Tibial artery (tissue), 4 donors: Measurements from ENCODE around the gene ETV6.

Experiments
- DNase-seq, 2 donors: peaks; one replicate each; pipeline ENCODE4 v3.0.0-alpha.2; 2019
- H3K27ac ChIP-seq, 2 donors: fragments of 200-600 bp; sonication (generic) in 1 of 2; 1 replicate in 1 of 2; 2 replicates in 1 of 2; pipeline ENCODE4 v1.5.1; 2018 to 2019; ENCODE audit warnings: mild to moderate bottlenecking in 1 of 2
- H3K27me3 ChIP-seq, 2 donors: fragments of 200-600 bp; sonication (generic) in 1 of 2; one replicate each; pipeline versions ENCODE4 v1.5.1 to v1.6.0; 2016 to 2019
- H3K36me3 ChIP-seq, 3 donors: fragments of 200-600 bp; sonication (generic) in 2 of 3; one replicate each; pipeline ENCODE4 v1.5.1; 2016 to 2019; ENCODE audit warnings: mild to moderate bottlenecking in 2 of 3
- H3K4me1 ChIP-seq, 4 donors: fragments of 200-600 bp; sonication (generic) in 2 of 4; 1 replicate in 3 of 4; 2 replicates in 1 of 4; pipeline ENCODE4 v1.5.1; 2016 to 2019
- H3K4me3 ChIP-seq, 2 donors: fragments of 200-600 bp; sonication (generic) in 1 of 2; 1 replicate in 1 of 2; 2 replicates in 1 of 2; pipeline ENCODE4 v1.5.1; 2018 to 2019; ENCODE audit warnings: mild to moderate bottlenecking in 2 of 2
- H3K9me3 ChIP-seq, 3 donors: fragments of 200-600 bp; sonication (generic) in 1 of 3; one replicate each; pipeline ENCODE4 v1.5.1; 2016 to 2019
- CTCF ChIP-seq, 2 experiments: fragments of 200-600 bp in 1 of 2; fragments of 450-650 bp in 1 of 2; IDR thresholded peaks; one replicate each; pipeline ENCODE4 v1.5.1; 2017 to 2019; ENCODE audit warnings: antibody characterized with exemption in 2 of 2, mild to moderate bottlenecking in 1 of 2, moderate library complexity in 1 of 2
- intact Hi-C: fragments of 100-400 bp; cut with DNase I; formaldehyde crosslinking; loops from one replicate; pipeline ENCODE4 v1.15.0; 2023; ENCODE audit warnings: low total_unique reads

The ETV6 gene

GRCh38 chr12:11823043-11823442 is 173.6 kb downstream of the ETV6 start:
- TF ChIP-seq CTCF (IDR thresholded peaks at IDR 0.05): no peak
- intact Hi-C loops: no loop called here
- H3K4me3 ChIP-seq: no peak overlapping the region
- no peak for DNase-seq
- no peaks in the 10 kb centered on the region for H3K27me3 ChIP-seq
- H3K27ac ChIP-seq: peak overlapping the region in 1 of 2 donors; percentile 28
- H3K9me3 ChIP-seq: no peaks in the 10 kb centered on the region
- peaks cover 4 to 65% (median 44%) of the 10 kb centered on the region in 4 donors for H3K4me1 ChIP-seq
- H3K36me3 ChIP-seq: no peaks in the 10 kb centered on the region

- H3K4me1 ChIP-seq: peaks cover 4 to 70% (median 46%) of the 10 kb centered on the region in 4 donors
- intact Hi-C loops: no loop called here
- H3K27ac ChIP-seq: peak overlapping the region in 1 of 2 donors; percentile 32
- DNase-seq: no peak
- no peaks in the 10 kb centered on the region for H3K9me3 ChIP-seq
- no peak overlapping the region for H3K4me3 ChIP-seq
- H3K27me3 ChIP-seq: no peaks in the 10 kb centered on the region
- no peaks in the 10 kb centered on the region for H3K36me3 ChIP-seq
- TF ChIP-seq CTCF (IDR thresholded peaks at IDR 0.05): no peak
Observed at GRCh38 chr12:11823593-11823992, 174.1 kb downstream of the ETV6 start.

GRCh38 chr12:11824069-11824468 is 174.6 kb downstream of the ETV6 start:
- H3K4me1 ChIP-seq: peaks cover 4 to 75% (median 49%) of the 10 kb centered on the region in 4 donors
- no peak for TF ChIP-seq CTCF (IDR thresholded peaks at IDR 0.05)
- no peaks in the 10 kb centered on the region for H3K9me3 ChIP-seq
- no peaks in the 10 kb centered on the region for H3K27me3 ChIP-seq
- H3K36me3 ChIP-seq: no peaks in the 10 kb centered on the region
- DNase-seq: no peak
- intact Hi-C loops: no loop called here
- no peak overlapping the region for H3K4me3 ChIP-seq
- peak overlapping the region in 1 of 2 donors; percentile 32 for H3K27ac ChIP-seq

- intact Hi-C loops: no loop called here
- peaks cover 4 to 82% (median 55%) of the 10 kb centered on the region in 4 donors for H3K4me1 ChIP-seq
- DNase-seq: no peak
- no peaks in the 10 kb centered on the region for H3K9me3 ChIP-seq
- peak overlapping the region in 1 of 2 donors; percentile 67 for H3K27ac ChIP-seq
- no peaks in the 10 kb centered on the region for H3K27me3 ChIP-seq
- H3K36me3 ChIP-seq: no peaks in the 10 kb centered on the region
- TF ChIP-seq CTCF (IDR thresholded peaks at IDR 0.05): no peak
- no peak overlapping the region for H3K4me3 ChIP-seq
Observed at GRCh38 chr12:11824736-11825135, 175.3 kb downstream of the ETV6 start.

GRCh38 chr12:11825278-11825677 is 175.8 kb downstream of the ETV6 start:
- H3K27me3 ChIP-seq: no peaks in the 10 kb centered on the region
- TF ChIP-seq CTCF (IDR thresholded peaks at IDR 0.05): no peak
- no peaks in the 10 kb centered on the region for H3K36me3 ChIP-seq
- no peak overlapping the region for H3K4me3 ChIP-seq
- peak overlapping the region in 1 of 2 donors; percentile 67 for H3K27ac ChIP-seq
- H3K4me1 ChIP-seq: peaks cover 4 to 87% (median 61%) of the 10 kb centered on the region in 4 donors
- no peaks in the 10 kb centered on the region for H3K9me3 ChIP-seq
- intact Hi-C loops: no loop called here
- no peak for DNase-seq

GRCh38 chr12:11826574-11826973 is 177.1 kb downstream of the ETV6 start:
- intact Hi-C loops: no loop called here
- DNase-seq: no peak
- Histone ChIP-seq H3K4me3 (no peak overlapping the region), H3K27ac (peak overlapping the region; percentile 67 to 71), H3K27me3 (no peaks in the 10 kb centered on the region), H3K9me3 (no peaks in the 10 kb centered on the region), H3K36me3 (no peaks in the 10 kb centered on the region), H3K4me1 (peaks cover 4 to 100% (median 71%) of the 10 kb centered on the region in 4 donors)
- no peak for TF ChIP-seq CTCF (IDR thresholded peaks at IDR 0.05)
